ENCODE measurements around the gene DHX57.

Gene DHX57

GRCh38 chr2:38875576-38876367 lies at the start of gene DHX57, which contains the start of gene MORN2:
TSS of gene DHX57 (minus strand) at chr2:38875934. CDS start at chr2:38868405, 7,529 bp downstream.
TSS of gene MORN2 (plus strand) at chr2:38875976.
- no peaks in the 10 kb centered on the region for H3K36me3 ChIP-seq (replicated peaks)
- DNase-seq = peak; percentile 86
- no peak for TF ChIP-seq CTCF (IDR thresholded peaks at IDR 0.05; ENCODE audit: low read depth, low read length, missing control alignments)
- no peaks in the 10 kb centered on the region for H3K27me3 ChIP-seq (replicated peaks)
- H3K27ac ChIP-seq = peak within 1 kb of the TSS; percentile 67
- H3K4me3 ChIP-seq (ENCODE audit: low read depth, low read length) = peak within 1 kb of the TSS; percentile 99
- in situ Hi-C loops (cut with HindIII; ENCODE audit: low pct_ligation_motif_present, low sequenced_read_pairs) = no loop called here

- no peaks in the 10 kb centered on the region for H3K27me3 ChIP-seq (replicated peaks)
- no peak for DNase-seq
- in situ Hi-C loops (cut with HindIII; ENCODE audit: low pct_ligation_motif_present, low sequenced_read_pairs) = no loop called here
- H3K27ac ChIP-seq = no peak overlapping the region
- TF ChIP-seq CTCF (IDR thresholded peaks at IDR 0.05; ENCODE audit: low read depth, low read length, missing control alignments) = no peak
- H3K4me3 ChIP-seq (ENCODE audit: low read depth, low read length) = no peak overlapping the region
- H3K36me3 ChIP-seq (replicated peaks) = no peaks in the 10 kb centered on the region
These were observed 47.2 kb upstream of the DHX57 start for GRCh38 chr2:38922902-38923301.

GRCh38 chr2:38922389-38922788 lies 46.7 kb upstream of the DHX57 start:
- Histone ChIP-seq H3K36me3 (replicated peaks) (no peaks in the 10 kb centered on the region), H3K4me3 (ENCODE audit: low read depth, low read length) (no peak overlapping the region), H3K27me3 (replicated peaks) (no peaks in the 10 kb centered on the region), H3K27ac (no peak overlapping the region)
- in situ Hi-C loops (cut with HindIII; ENCODE audit: low pct_ligation_motif_present, low sequenced_read_pairs) = no loop called here
- no peak for DNase-seq
- no peak for TF ChIP-seq CTCF (IDR thresholded peaks at IDR 0.05; ENCODE audit: low read depth, low read length, missing control alignments)

- no peak for TF ChIP-seq CTCF (IDR thresholded peaks at IDR 0.05; ENCODE audit: low read depth, low read length, missing control alignments)
- Histone ChIP-seq H3K27ac (no peak overlapping the region), H3K36me3 (replicated peaks) (no peaks in the 10 kb centered on the region), H3K4me3 (ENCODE audit: low read depth, low read length) (no peak overlapping the region), H3K27me3 (replicated peaks) (no peaks in the 10 kb centered on the region)
- in situ Hi-C loops (cut with HindIII; ENCODE audit: low pct_ligation_motif_present, low sequenced_read_pairs) = no loop called here
- no peak for DNase-seq
These were observed 36.9 kb upstream of the DHX57 start for GRCh38 chr2:38912619-38913018.

GRCh38 chr2:38911191-38911590 lies 35.5 kb upstream of the DHX57 start:
- Histone ChIP-seq H3K36me3 (replicated peaks) (no peaks in the 10 kb centered on the region), H3K27me3 (replicated peaks) (no peaks in the 10 kb centered on the region), H3K27ac (no peak overlapping the region), H3K4me3 (ENCODE audit: low read depth, low read length) (no peak overlapping the region)
- no peak for DNase-seq
- in situ Hi-C loops (cut with HindIII; ENCODE audit: low pct_ligation_motif_present, low sequenced_read_pairs) = no loop called here
- no peak for TF ChIP-seq CTCF (IDR thresholded peaks at IDR 0.05; ENCODE audit: low read depth, low read length, missing control alignments)

GRCh38 chr2:38909872-38910271 lies 34.1 kb upstream of the DHX57 start:
- Histone ChIP-seq H3K36me3 (replicated peaks) (no peaks in the 10 kb centered on the region), H3K27ac (no peak overlapping the region), H3K27me3 (replicated peaks) (no peaks in the 10 kb centered on the region), H3K4me3 (ENCODE audit: low read depth, low read length) (no peak overlapping the region)
- DNase-seq = no peak
- TF ChIP-seq CTCF (IDR thresholded peaks at IDR 0.05; ENCODE audit: low read depth, low read length, missing control alignments) = no peak
- in situ Hi-C loops (cut with HindIII; ENCODE audit: low pct_ligation_motif_present, low sequenced_read_pairs) = no loop called here

All from brain microvascular endothelial cell (primary cell).